Measurements from ENCODE around the gene MAP3K7CL.

GRCh38 chr21:29208682-29209059 lies 78.2 kb downstream of the MAP3K7CL start:
- no peak for TF ChIP-seq POLR2A (IDR thresholded peaks at IDR 0.05)
- no peak for TF ChIP-seq CTCF (IDR thresholded peaks at IDR 0.05)

All from Peyer's patch (tissue), 4 donors.